ENCODE measurements around the gene EPHA2.

Gene EPHA2

GRCh38 chr1:16149702-16150488 is 6.0 kb downstream of the EPHA2 start:
- no peak for DNase-seq (ENCODE audit: low read depth in 2 of 2)

DNA sequence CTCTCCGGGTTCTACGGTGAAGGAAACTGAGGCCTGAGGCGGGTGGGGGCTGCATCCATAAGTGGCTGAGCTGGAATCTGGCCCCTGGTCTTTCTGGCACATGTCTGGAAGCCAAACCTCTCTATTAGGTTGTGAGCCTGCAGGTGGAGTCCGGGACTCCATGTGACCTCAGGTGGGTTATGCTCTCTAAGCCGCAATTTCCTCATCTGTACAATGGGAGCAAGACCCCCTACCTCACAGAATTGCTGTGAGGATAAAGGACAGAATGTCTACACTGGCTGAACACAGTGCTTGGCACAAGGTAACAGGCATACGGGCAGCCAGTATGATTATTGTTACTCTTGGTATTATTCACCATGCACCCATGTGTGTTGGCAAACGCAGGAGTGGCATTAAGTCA is 6.7 kb downstream of the EPHA2 start:
- no peak for DNase-seq (ENCODE audit: low read depth in 2 of 2)

DNA sequence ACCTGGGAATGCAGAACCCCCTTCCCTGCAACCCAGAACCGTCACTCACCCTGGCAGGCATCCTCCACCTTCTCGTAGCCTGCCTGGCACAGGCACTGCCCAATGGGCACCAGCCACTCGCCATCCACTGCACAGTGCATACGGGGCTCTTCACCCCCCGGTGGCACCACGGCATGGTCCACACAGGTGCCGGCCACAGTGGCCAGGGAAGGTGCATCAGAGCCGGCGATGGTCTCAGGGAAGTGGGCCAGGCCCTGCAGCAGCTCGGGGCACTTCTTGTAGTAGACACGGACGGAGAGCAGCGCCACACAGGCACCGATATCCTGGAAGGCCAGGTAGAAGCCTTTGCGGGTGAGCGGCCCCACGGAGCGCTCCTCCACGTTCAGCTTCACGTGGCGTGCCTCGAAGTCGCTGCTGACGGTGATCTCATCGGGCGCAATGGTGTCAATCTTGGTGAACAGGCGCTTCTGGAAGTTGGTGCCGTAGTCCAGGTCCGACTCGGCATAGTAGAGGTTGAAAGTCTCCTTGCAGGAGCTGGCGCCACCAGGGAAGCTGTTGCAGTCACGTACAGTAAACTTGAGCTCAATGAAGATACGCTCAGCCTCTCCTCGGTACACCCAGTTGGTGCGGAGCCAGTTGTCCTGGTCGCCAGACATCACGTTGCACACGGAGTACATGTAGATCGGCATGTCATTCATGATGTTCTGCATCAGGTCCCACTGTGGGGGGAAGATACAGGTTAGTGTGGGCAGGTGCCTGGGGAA is 7.4 kb downstream of the EPHA2 start:
- no peak for DNase-seq (ENCODE audit: low read depth in 2 of 2)

GRCh38 chr1:16147156-16147926 is 8.5 kb downstream of the EPHA2 start:
- no peak for DNase-seq (ENCODE audit: low read depth in 2 of 2)

GRCh38 chr1:16146279-16147155 is 9.4 kb downstream of the EPHA2 start:
- DNase-seq (ENCODE audit: low read depth in 2 of 2), result no peak

- no peak for DNase-seq (ENCODE audit: low read depth in 2 of 2)
These were observed 10.1 kb downstream of the EPHA2 start for GRCh38 chr1:16145662-16146278.

DNA sequence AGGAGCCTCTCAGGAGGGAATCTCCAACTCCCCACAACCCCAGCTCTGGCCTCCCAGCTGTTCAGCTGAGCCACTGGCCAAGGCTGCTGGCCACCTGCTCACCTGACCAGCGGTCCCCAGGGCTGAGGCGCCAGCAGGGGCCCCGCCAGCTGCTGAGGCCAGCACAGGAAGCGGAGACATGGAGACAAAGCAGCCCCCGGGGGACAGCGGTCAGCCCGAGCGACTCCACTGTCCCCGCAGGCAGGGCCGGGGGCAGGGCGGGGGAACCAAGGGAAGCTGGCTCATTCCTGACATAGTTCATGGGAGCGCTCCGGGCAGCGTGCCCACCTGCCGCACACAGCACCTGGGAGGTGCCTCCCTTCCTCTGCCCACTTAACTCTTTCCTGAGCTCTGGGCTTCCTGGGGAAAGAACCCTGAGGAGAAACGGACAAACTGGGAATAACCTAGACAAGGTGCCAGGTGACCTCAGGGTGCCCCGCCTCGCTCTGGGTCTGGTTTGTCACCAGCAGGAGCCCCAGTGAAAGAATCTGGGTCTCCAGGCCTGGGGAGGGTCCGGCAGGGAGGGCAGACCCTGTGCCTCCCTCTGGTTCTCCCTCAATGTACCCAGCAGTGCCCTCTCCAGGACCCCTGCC is 10.7 kb downstream of the EPHA2 start:
- DNase-seq (ENCODE audit: low read depth in 2 of 2), result no peak

- no peak for DNase-seq (ENCODE audit: low read depth in 2 of 2)
These were observed 11.4 kb downstream of the EPHA2 start for GRCh38 chr1:16144325-16145029.

GRCh38 chr1:16143566-16144324 is 12.1 kb downstream of the EPHA2 start:
- DNase-seq (ENCODE audit: low read depth in 2 of 2), result no peak

- no peak for DNase-seq (ENCODE audit: low read depth in 2 of 2)
These were observed 12.8 kb downstream of the EPHA2 start for GRCh38 chr1:16143005-16143565.

DNA sequence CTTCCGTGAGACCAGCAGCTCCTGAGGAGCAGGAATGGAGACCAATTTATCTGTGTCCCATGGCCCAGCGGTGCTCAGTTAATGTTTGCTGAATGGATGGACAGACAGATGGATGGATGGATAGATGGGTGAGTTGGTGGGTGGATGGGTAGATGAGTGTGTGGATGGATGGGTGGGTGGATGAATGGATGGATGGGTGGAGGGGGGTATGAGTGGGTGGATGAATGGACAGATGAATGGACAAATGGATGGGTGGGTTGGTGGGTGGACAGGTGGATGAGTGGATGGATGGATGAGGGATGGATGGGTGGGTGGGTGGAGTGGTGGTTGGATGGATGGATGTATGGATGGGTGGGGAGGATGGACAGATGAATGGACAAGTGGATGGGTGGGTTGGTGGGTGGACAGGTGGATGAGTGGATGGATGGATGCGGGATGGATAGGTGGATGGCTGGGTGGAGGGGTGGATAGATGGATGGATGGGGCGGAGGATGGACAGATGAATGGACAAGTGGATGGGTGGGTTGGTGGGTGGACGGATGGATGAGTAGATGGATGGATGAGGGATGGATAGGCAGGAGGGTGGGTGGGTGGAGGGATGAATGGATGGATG is 13.4 kb downstream of the EPHA2 start:
- DNase-seq (ENCODE audit: low read depth in 2 of 2), result no peak

GRCh38 chr1:16141573-16142336 is 14.1 kb downstream of the EPHA2 start:
- DNase-seq (ENCODE audit: low read depth in 2 of 2), result no peak

DNA sequence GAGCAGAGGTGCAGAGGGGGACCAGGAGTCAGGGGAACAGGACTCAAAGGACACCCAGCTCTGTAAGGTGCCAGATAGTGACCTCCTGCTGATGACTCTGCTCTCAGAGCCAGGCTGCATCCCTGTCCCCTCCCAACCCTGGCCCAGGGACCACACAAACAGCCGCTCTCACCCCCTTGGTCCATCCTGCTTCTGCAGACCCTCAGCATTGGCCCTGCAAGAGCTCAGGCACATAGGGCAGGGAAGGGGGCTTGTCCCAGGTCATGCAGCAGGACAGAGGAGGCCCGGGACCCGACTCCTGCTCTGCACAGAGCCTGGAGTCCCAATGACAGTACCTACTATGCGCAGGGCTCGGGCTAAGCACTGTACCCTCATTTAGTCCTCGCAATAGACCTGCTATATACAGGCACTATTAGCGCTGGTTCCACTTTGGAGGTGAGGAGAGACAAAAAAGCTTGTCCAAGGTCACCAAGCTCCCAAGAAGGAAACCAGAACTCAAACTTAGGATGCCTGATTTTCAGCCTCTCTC is 15.7 kb downstream of the EPHA2 start:
- DNase-seq (ENCODE audit: low read depth in 2 of 2), result no peak

DNA sequence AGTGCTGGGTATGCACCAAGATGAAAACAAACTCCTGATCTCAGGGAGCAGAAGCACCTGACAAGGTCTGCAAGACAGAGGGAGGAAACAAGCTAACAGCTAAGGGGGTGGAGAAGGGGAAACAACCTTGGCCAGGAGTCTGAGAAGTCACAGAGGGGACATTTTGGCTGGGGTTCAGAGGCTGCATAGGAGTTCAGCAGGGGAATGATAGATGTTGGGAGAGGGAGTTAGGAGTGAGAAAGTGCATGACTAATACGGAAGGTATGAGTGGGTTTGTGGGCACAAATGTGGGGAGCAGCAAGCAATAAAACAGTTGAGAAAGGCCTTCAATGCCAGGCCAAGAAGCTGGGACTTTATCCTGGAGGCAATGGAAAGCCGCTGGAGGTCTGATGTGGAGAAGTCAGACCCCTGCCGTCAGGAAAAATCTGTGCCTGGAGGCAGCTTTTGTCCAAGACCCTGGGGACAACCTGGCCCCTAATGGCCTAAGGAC is 16.4 kb downstream of the EPHA2 start:
- no peak for DNase-seq (ENCODE audit: low read depth in 2 of 2)

DNA sequence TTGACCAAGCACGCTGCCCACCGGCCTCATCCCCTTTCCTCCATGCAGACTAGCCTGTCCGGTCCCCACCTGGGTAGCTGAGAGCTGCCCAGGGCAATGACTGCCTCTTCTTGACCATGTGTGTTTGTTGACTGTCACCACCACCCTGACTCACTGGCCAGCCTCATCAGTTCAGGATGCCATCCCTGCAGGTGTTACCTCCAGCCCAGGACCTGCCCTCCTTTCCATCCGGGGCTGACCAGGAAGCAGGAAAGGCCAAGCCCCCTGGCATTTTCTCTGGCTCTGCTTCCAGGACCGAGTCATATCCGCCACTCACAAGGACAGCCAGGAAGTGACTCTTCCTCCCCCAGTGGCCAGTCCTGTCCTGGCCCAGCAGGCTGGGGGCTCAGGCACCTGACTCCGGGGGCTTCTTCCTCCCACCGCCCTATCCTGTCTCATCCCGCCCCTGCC is 17.1 kb downstream of the EPHA2 start:
- no peak for DNase-seq (ENCODE audit: low read depth in 2 of 2)

GRCh38 chr1:16137890-16138467 is 17.9 kb downstream of the EPHA2 start:
- no peak for DNase-seq (ENCODE audit: low read depth in 2 of 2)

DNA sequence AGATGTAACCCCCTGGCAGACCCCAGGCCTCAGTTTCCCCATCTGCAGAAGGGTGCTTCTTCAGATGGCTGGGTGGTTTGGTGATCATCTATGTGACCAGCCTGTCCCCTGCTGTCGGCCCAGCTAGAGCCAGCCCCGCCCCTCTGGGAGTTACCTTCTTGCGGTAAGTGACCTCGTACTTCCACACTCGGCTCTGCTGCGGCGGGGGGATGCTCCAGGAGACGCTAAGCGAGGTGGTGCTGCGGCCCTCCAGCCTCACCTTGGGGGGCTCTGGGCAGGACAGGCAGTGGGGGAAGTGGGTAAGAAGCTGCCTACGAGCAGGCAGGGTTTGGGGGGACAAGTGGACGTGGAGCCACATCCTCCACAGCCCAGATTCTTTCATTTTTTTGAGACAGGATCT is 20.4 kb downstream of the EPHA2 start:
- DNase-seq (ENCODE audit: low read depth in 2 of 2), result no peak

All from stimulated activated CD4-positive, alpha-beta T cell treated with anti-CD3 and anti-CD28 coated beads, Interleukin-4, amount 100 ng/mL, for 48 hours (primary cell).